Measurements from ENCODE around the gene IL36B.

GRCh38 chr2:113091231-113091896, 38.7 kb upstream of the IL36B start:
- TF ChIP-seq CTCF (IDR thresholded peaks at IDR 0.05 in 8 of 11, conservative IDR thresholded peaks at IDR 0.05 in 3 of 11) (no peak), POLR2A (IDR thresholded peaks at IDR 0.05) (no peak)

Measured in spleen (tissue), 7 donors.